ENCODE measurements around the gene SLC22A14. TPM values are rescaled to one million over a fixed set of nuclear protein-coding genes. Genes with fewer than 3 reads are reported as not detected.

SLC22A14 gene
- total and polyA plus RNA-seq, 8 donors, result 0.12 to 0.35 (median 0.14) TPM; not detected in 4

GRCh38 chr3:38264779-38265178, 17.3 kb upstream of the SLC22A14 start:
- H3K4me1 ChIP-seq, result no peaks in the 10 kb centered on the region
- TF ChIP-seq, protein P1, sequence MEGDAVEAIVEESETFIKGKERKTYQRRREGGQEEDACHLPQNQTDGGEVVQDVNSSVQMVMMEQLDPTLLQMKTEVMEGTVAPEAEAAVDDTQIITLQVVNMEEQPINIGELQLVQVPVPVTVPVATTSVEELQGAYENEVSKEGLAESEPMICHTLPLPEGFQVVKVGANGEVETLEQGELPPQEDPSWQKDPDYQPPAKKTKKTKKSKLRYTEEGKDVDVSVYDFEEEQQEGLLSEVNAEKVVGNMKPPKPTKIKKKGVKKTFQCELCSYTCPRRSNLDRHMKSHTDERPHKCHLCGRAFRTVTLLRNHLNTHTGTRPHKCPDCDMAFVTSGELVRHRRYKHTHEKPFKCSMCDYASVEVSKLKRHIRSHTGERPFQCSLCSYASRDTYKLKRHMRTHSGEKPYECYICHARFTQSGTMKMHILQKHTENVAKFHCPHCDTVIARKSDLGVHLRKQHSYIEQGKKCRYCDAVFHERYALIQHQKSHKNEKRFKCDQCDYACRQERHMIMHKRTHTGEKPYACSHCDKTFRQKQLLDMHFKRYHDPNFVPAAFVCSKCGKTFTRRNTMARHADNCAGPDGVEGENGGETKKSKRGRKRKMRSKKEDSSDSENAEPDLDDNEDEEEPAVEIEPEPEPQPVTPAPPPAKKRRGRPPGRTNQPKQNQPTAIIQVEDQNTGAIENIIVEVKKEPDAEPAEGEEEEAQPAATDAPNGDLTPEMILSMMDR (IDR thresholded peaks at IDR 0.05), result no peak
- H3K36me3 ChIP-seq, result no peaks in the 10 kb centered on the region
- no peaks in the 10 kb centered on the region for H3K27me3 ChIP-seq
- H3K27ac ChIP-seq, result no peak overlapping the region
- ATAC-seq (no peak), DNase-seq (no peak), FAIRE-seq (no peak)
- H3K9me3 ChIP-seq, result no peaks in the 10 kb centered on the region
- intact Hi-C loops (cut with DNase I), result no loop called here
- 63 to 78% methylated on average over 1 of the region's 1 CpG for WGBS, 2 donors
- H3K4me3 ChIP-seq, result no peak overlapping the region

DNA sequence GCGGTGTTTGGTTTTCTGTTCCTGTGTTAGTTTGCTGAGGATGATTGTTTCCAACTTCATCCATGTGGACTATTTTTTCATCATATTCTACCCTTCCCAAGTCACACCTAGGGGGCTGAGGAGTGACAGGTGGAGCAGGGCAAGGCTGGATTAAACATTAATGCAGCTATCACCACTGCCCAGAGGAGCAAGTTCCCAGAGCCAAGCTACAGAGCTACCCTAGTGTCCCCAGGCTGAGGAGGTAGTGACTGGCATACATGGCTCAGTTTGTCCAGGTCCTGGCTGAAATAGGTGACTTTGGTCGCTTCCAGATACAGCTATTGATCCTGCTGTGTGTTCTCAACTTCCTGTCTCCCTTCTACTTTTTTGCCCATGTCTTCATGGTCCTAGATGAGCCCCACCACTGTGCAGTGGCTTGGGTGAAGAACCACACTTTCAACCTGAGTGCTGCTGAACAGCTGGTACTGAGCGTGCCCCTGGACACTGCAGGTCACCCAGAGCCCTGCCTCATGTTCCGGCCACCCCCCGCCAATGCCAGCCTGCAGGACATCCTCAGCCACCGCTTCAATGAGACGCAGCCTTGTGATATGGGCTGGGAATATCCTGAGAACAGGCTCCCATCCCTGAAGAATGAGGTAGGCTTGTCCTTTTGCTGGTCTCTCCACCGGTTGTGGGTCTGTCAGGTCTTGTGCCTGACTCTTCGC, 16.3 kb upstream of the SLC22A14 start, which contains the start of gene SLC22A13:
TSS of gene SLC22A13 (plus strand) at position 209 of the 704 bp plus-strand sequence. CDS start at position 258, 49 bp downstream.
- intact Hi-C loops (cut with DNase I), result no loop called here
- FAIRE-seq (no peak), ATAC-seq (peak in 2 of 4 donors; percentile 48 to 52), DNase-seq (no peak)
- H3K27me3 ChIP-seq, result no peaks in the 10 kb centered on the region
- H3K9me3 ChIP-seq, result no peaks in the 10 kb centered on the region
- TF ChIP-seq, protein P1 (IDR thresholded peaks at IDR 0.05), result no peak
- WGBS, 2 donors, result 89 to 90% methylated on average over 9 of the region's 9 CpGs
- H3K4me1 ChIP-seq, result no peaks in the 10 kb centered on the region
- H3K4me3 ChIP-seq, result no peak within 1 kb of the TSS
- no peaks in the 10 kb centered on the region for H3K36me3 ChIP-seq
- H3K27ac ChIP-seq, result no peak within 1 kb of the TSS

- TF ChIP-seq, protein P1 (IDR thresholded peaks at IDR 0.05), result no peak
- Histone ChIP-seq H3K36me3 (no peaks in the 10 kb centered on the region), H3K9me3 (no peaks in the 10 kb centered on the region), H3K27me3 (no peaks in the 10 kb centered on the region), H3K4me1 (no peaks in the 10 kb centered on the region), H3K27ac (no peak overlapping the region), H3K4me3 (no peak overlapping the region)
- WGBS, 2 donors, result 91 to 96% methylated on average over 1 of the region's 1 CpG
- ATAC-seq (peak in 3 of 4 donors; percentile 40 to 64 (median 60)), FAIRE-seq (no peak), DNase-seq (no peak)
- intact Hi-C loops (cut with DNase I), result no loop called here
These were observed 15.3 kb upstream of the SLC22A14 start for GRCh38 chr3:38266810-38267209.

GRCh38 chr3:38267662-38268061, 14.4 kb upstream of the SLC22A14 start:
- DNase-seq (no peak), FAIRE-seq (no peak), ATAC-seq (no peak)
- intact Hi-C loops (cut with DNase I), result no loop called here
- no peaks in the 10 kb centered on the region for H3K4me1 ChIP-seq
- H3K36me3 ChIP-seq, result no peaks in the 10 kb centered on the region
- no peaks in the 10 kb centered on the region for H3K27me3 ChIP-seq
- no peak overlapping the region for H3K4me3 ChIP-seq
- 90 to 91% methylated on average over 2 of the region's 2 CpGs for WGBS, 2 donors
- TF ChIP-seq, protein P1 (IDR thresholded peaks at IDR 0.05), result no peak
- H3K27ac ChIP-seq, result no peak overlapping the region
- no peaks in the 10 kb centered on the region for H3K9me3 ChIP-seq

- H3K4me1 ChIP-seq, result no peaks in the 10 kb centered on the region
- no peak for DNase-seq
- no peak for ATAC-seq
- intact Hi-C loops (cut with DNase I), result no loop called here
- FAIRE-seq, result no peak
- no peaks in the 10 kb centered on the region for H3K36me3 ChIP-seq
- no peaks in the 10 kb centered on the region for H3K27me3 ChIP-seq
- no peaks in the 10 kb centered on the region for H3K9me3 ChIP-seq
- no peak overlapping the region for H3K27ac ChIP-seq
- WGBS, 2 donors, result 80 to 88% methylated on average over 5 of the region's 5 CpGs
- no peak overlapping the region for H3K4me3 ChIP-seq
- TF ChIP-seq, protein P1 (IDR thresholded peaks at IDR 0.05), result no peak
These were observed 14.0 kb upstream of the SLC22A14 start for GRCh38 chr3:38268087-38268486.
